NT2/D1 (cell line): ENCODE measurements around the gene ITIH4.
"Not testable (repeated sequence)": the region's sequence is repeated elsewhere in the genome, so short reads cannot be mapped to it uniquely, and the experiment has no call there.

Experiments used
- DNase-seq: peaks from one replicate; pipeline ENCODE4 v3.0.0-alpha.2; 2011; ENCODE audit warnings: low read depth, low spot score
- H3K27me3 ChIP-seq: 2 replicates; pipeline ENCODE4 v1.6.0; 2011; ENCODE audit warnings: mild to moderate bottlenecking; ENCODE audit not compliant: insufficient read length, insufficient read depth
- H3K36me3 ChIP-seq: 2 replicates; pipeline ENCODE4 v1.6.1; 2011; ENCODE audit warnings: mild to moderate bottlenecking, low read length, mixed read lengths; ENCODE audit not compliant: insufficient read depth, insufficient read length
- H3K4me1 ChIP-seq: 2 replicates; pipeline ENCODE4 v1.5.1; 2011; ENCODE audit not compliant: insufficient read depth, insufficient read length
- H3K4me3 ChIP-seq: 2 replicates; pipeline ENCODE4 v1.5.1; 2011; ENCODE audit warnings: low read depth; ENCODE audit not compliant: insufficient read length
- H3K9ac ChIP-seq: 2 replicates; pipeline ENCODE4 v1.6.0; 2011; ENCODE audit warnings: low read depth; ENCODE audit not compliant: insufficient read length
- H3K9me3 ChIP-seq: 2 replicates; pipeline ENCODE4 v1.5.1; 2011; ENCODE audit warnings: mild to moderate bottlenecking, low read length; ENCODE audit not compliant: insufficient read depth
- SUZ12 ChIP-seq: IDR thresholded peaks from 2 replicates; pipeline ENCODE4 v1.6.1; 2011; ENCODE audit not compliant: insufficient read length, insufficient read depth; ENCODE audit errors: extremely low read depth
- YY1 ChIP-seq: IDR thresholded peaks from 2 replicates; pipeline ENCODE4 v1.6.1; 2011; ENCODE audit not compliant: insufficient read length, insufficient read depth
- ZNF274 ChIP-seq: IDR thresholded peaks from 2 replicates; pipeline ENCODE4 v1.6.1; 2011; ENCODE audit warnings: mild to moderate bottlenecking, low read depth, low read length

ITIH4 gene

GRCh38 chr3:52782412-52783210, 47.9 kb downstream of the ITIH4 start:
- Histone ChIP-seq H3K4me1 (peaks cover 5% of the 10 kb centered on the region), H3K9ac (no peak overlapping the region), H3K36me3 (no peaks in the 10 kb centered on the region), H3K4me3 (no peak overlapping the region), H3K27me3 (peaks cover 12% of the 10 kb centered on the region), H3K9me3 (no peaks in the 10 kb centered on the region)
- no peak for TF ChIP-seq YY1
- TF ChIP-seq SUZ12 = no peak
- no peak for TF ChIP-seq ZNF274
- DNase-seq = no peak

GRCh38 chr3:52781741-52782140, 48.7 kb downstream of the ITIH4 start:
- Histone ChIP-seq H3K27me3 (peaks cover 13% of the 10 kb centered on the region), H3K4me3 (no peak overlapping the region), H3K9ac (no peak overlapping the region), H3K4me1 (peaks cover 5% of the 10 kb centered on the region), H3K9me3 (no peaks in the 10 kb centered on the region), H3K36me3 (no peaks in the 10 kb centered on the region)
- no peak for DNase-seq
- TF ChIP-seq YY1 (no peak), SUZ12 (no peak), ZNF274 (no peak)

GRCh38 chr3:52779837-52780585, 50.5 kb downstream of the ITIH4 start:
- peaks cover 5% of the 10 kb centered on the region for H3K4me1 ChIP-seq
- DNase-seq = no peak
- TF ChIP-seq YY1 = no peak
- no peak for TF ChIP-seq SUZ12
- no peak for TF ChIP-seq ZNF274
- H3K9ac ChIP-seq = no peak overlapping the region
- peaks cover 23% of the 10 kb centered on the region for H3K27me3 ChIP-seq
- no peaks in the 10 kb centered on the region for H3K36me3 ChIP-seq
- no peaks in the 10 kb centered on the region for H3K9me3 ChIP-seq
- no peak overlapping the region for H3K4me3 ChIP-seq

GRCh38 chr3:52779011-52779836, 51.2 kb downstream of the ITIH4 start:
- H3K4me3 ChIP-seq = no peak overlapping the region
- TF ChIP-seq YY1 (no peak), SUZ12 (no peak), ZNF274 (no peak)
- no peaks in the 10 kb centered on the region for H3K9me3 ChIP-seq
- H3K27me3 ChIP-seq = peaks cover 28% of the 10 kb centered on the region
- no peak for DNase-seq
- no peaks in the 10 kb centered on the region for H3K36me3 ChIP-seq
- no peak overlapping the region for H3K9ac ChIP-seq
- H3K4me1 ChIP-seq = peaks cover 5% of the 10 kb centered on the region

GRCh38 chr3:52777959-52778805, 52.3 kb downstream of the ITIH4 start:
- no peak for TF ChIP-seq ZNF274
- no peak for TF ChIP-seq YY1
- no peak for TF ChIP-seq SUZ12
- no peak for DNase-seq
- Histone ChIP-seq H3K4me1 (peaks cover 2% of the 10 kb centered on the region), H3K27me3 (peaks cover 28% of the 10 kb centered on the region), H3K9me3 (no peaks in the 10 kb centered on the region), H3K4me3 (no peak overlapping the region), H3K36me3 (no peaks in the 10 kb centered on the region), H3K9ac (no peak overlapping the region)

- Histone ChIP-seq H3K4me1 (peaks cover 2% of the 10 kb centered on the region), H3K9ac (no peak within 1 kb of the TSS), H3K27me3 (peaks cover 28% of the 10 kb centered on the region), H3K9me3 (no peaks in the 10 kb centered on the region), H3K36me3 (no peaks in the 10 kb centered on the region), H3K4me3 (no peak within 1 kb of the TSS)
- no peak for DNase-seq
- TF ChIP-seq YY1 = no peak
- TF ChIP-seq ZNF274 = no peak
- no peak for TF ChIP-seq SUZ12
Measured at GRCh38 chr3:52777127-52777958, 53.1 kb downstream of the ITIH4 start, which contains the start of gene ITIH1. ITIH1 (plus strand) TSS chr3:52777599; CDS start chr3:52777616, 17 bp downstream.

- not testable (repeated sequence) for H3K4me3 ChIP-seq, H3K9me3 ChIP-seq, DNase-seq, H3K36me3 ChIP-seq, H3K4me1 ChIP-seq, H3K9ac ChIP-seq
- H3K27me3 ChIP-seq = peaks cover 23% of the 10 kb centered on the region
Measured at GRCh38 chr3:52776486-52776885, 54.0 kb downstream of the ITIH4 start.
